SW480 (cell line): Measurements from ENCODE around the gene SCYGR7.
"Not testable (repeated sequence)": the region's sequence is repeated elsewhere in the genome, so short reads cannot be mapped to it uniquely, and the experiment has no call there.

ENCODE experiments used
- DNase-seq: peaks from one replicate; pipeline ENCODE4 v3.0.0-alpha.2; 2016; ENCODE audit warnings: low spot score

Gene SCYGR7

GRCh38 chr2:227728035-227728434 is at the start of gene SCYGR7:
SCYGR7 (plus strand) TSS chr2:227728335; CDS start chr2:227728335, 0 bp downstream.
- DNase-seq = no peak

DNA sequence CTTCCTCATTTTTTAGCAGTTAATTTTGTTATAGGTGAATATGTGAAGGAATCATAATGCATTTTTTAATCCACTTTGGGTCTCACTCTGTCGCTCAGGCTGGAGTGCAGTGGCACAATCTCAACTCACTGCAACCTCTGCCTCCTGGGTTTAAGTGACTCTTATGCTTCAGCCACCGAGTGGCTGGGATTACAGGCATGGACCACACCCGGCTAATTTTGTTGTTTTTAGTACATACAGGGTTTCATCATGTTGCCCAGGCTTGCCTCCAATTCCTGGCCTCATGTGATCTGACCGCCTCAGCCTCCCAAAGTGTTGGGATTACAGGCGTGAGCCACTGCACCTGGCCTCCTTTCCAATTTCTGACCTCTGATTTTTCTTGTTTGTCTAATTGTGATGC is 43.9 kb upstream of the SCYGR7 start:
- DNase-seq = no peak

GRCh38 chr2:227687189-227687588 is 40.9 kb upstream of the SCYGR7 start:
- DNase-seq = no peak

GRCh38 chr2:227696990-227697679 is 31.0 kb upstream of the SCYGR7 start:
- DNase-seq = no peak

GRCh38 chr2:227701556-227701955 is 26.6 kb upstream of the SCYGR7 start:
- no peak for DNase-seq

- DNase-seq = no peak
Observed at GRCh38 chr2:227703280-227703732, 24.8 kb upstream of the SCYGR7 start.

GRCh38 chr2:227703961-227704360 is 24.2 kb upstream of the SCYGR7 start:
- no peak for DNase-seq

- DNase-seq = no peak
Observed at GRCh38 chr2:227706859-227707258, 21.3 kb upstream of the SCYGR7 start.

GRCh38 chr2:227707390-227707789 is 20.7 kb upstream of the SCYGR7 start:
- no peak for DNase-seq

- no peak for DNase-seq
Observed at GRCh38 chr2:227710986-227711385, 17.1 kb upstream of the SCYGR7 start.

- no peak for DNase-seq
Observed at GRCh38 chr2:227713291-227713690, 14.8 kb upstream of the SCYGR7 start.

DNA sequence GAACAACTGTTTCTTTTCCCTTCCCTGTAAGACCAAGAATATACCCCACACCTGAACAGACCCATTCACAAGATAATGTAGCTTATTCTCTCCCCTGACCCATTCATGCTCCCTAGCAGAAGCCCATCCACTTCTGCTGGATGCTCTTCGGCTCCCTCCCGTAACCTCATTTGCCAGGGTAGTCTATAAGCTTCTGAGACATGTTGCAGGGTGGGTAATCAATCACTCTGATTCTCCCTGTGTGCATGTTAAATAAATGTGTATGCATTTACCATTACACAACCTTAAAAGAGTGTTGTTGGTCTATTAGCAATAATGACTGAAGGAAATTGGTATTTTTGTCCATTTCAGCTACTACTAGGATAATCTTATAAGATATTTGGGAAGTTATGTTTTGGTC is 11.6 kb upstream of the SCYGR7 start:
- no peak for DNase-seq

DNA sequence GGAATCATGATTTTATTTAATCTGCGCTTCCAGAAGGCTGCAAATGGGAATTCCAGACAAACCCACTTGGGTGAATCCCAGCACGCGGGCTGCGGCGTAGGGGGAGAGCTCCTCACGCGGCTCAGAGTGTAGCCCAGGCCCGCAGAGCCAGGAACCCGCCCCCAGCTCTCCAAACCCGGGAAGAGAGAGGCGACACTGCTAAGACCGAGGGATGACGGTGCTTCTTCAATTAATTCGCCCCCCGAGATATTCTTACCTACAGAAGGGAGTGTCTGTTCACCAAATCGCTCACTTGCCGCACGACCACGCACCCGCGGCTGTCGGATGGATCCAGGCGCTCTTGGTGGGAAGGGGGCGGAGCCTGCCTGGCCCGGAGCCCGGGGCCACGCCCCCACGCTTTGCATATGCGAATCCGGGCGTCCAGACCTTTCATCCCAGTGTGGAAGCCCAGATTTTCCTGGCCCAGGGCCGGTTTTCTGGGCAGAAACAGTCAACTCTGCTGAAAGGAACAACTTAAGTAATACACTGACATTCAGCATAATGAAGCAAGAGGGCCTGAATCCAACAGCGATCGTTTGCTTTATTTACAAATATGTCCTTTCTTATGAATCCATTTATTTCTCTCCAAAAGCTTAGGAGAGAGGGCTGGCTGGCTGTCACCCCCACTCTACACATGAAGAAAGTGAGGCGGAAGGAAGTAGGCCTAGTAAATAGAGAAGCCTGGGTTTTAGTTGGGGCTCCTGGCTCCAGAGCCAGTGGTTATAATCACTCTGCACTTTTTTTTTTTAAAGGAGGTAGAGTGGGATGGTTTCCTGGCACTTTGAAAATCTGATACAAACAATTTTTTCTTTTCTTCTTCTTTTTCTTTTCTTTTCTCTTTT is 10.2 kb upstream of the SCYGR7 start, which contains the start of gene SLC19A3:
Gene SLC19A3 (minus strand): TSS at position 342 of the 881 bp plus-strand sequence. CDS start 15,710 bp downstream, outside the sequence.
- peak; percentile 26 for DNase-seq

DNA sequence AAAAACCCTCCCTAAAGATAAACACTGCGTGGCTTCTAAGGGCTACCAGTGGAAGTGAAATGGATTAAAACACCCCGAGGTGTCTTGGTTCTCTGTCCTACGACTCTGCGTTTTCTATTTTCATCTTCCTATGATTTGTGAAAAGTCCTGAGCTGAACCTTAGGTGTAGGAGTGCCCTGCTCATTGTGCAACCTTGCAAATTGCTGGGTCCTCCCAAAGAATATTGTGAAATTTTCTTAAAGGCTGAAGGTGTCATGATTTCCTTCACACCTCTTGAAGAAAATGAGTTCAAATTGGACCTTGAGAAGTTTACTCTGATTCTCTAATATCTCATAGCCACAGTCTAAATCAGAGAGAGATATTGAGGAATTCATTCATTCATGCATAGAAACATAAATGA is 8.5 kb upstream of the SCYGR7 start:
- no peak for DNase-seq

DNA sequence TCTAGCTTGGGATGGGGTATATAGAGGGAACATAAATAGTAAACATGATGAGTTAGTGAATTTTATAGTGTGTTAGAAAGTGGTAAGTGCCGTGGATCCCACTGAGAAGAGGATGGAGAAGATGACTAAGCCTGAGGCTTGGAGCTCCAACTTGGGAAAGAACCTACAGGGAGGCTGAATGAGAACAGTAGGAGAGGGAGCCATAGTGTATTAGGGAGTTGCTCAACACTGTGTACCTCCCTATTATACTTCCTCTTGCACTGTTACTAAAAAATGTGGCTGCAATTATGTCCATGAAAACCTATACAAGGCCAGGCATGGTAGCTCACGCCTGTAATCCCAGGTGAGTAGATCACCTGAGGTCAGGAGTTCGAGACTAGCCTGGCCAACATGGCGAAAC is 7.5 kb upstream of the SCYGR7 start:
- DNase-seq = no peak

GRCh38 chr2:227722821-227723220 is 5.3 kb upstream of the SCYGR7 start:
- DNase-seq = not testable (repeated sequence)

DNA sequence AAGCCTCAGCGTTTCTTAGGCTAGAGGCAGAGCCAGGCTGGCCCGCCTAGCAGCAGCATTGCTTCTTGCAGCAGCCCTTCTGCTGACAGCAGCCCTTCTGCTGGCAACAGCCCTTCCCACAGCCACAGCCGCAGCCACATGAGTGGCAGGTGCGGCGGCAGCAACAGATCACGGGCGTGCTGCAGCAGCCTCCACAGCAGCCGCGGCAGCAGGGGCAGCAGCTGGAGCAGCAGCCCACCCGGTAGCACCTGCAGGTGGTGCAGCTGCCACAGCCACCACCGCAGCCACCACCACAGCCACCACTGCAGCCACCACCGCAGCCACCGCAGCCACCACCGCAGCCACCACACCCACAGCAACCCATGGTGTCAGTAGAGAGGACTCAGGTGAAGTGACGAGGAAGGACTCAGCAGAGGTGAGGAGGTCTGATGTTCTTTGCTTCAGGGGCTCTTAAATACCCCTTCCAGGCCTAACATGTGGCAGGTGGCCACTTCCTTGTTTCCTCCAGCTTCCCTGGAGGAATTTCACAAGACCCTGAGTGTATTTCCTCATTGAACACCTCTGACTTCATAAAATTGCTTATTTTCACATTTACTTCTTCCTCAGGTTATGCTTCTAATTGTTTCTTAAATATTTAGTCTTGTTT is 3.6 kb upstream of the SCYGR7 start, which contains the start of gene SCYGR6:
Gene SCYGR6 (minus strand): TSS at position 364 of the 646 bp plus-strand sequence. CDS start 0 bp downstream, at position 364.
- no peak for DNase-seq

DNA sequence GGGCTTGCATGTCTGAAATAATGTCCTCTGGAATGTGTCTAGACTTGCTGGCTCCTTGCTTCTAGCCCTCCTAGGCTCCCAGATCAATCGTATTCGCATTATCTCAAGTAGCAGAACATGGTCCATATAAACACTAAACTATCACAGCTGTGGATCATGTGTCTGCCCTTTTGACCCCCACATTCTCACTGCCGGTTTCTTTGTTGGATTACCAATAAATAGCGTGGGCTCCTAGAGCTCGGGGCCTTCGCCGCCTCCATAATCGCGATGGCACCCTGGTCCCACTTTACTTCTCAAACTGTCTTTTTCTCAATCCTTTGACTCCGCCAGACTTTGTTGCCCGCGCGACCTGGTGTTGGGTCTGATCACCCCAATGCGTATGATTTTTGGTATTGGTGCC is 11.2 kb downstream of the SCYGR7 start:
- DNase-seq = no peak

DNA sequence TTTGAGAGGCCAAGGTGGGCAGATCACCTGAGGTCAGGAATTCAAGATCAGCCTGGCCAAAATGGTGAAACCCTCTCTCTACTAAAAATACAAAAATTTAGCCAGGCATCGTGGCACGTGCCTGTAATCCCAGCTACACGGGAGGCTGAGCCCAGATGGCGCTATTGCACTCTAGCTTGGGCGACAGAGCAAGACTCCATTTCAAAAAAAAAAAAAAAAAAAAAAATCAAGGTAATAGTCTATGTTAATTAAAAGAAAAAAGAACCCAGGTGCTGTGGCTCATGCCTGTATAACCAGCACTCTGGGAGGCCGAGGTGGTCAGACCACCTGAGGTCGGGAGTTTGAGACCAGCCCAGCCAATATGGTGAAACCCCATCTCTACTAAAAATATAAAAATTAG is 12.6 kb downstream of the SCYGR7 start:
- not testable (repeated sequence) for DNase-seq

DNA sequence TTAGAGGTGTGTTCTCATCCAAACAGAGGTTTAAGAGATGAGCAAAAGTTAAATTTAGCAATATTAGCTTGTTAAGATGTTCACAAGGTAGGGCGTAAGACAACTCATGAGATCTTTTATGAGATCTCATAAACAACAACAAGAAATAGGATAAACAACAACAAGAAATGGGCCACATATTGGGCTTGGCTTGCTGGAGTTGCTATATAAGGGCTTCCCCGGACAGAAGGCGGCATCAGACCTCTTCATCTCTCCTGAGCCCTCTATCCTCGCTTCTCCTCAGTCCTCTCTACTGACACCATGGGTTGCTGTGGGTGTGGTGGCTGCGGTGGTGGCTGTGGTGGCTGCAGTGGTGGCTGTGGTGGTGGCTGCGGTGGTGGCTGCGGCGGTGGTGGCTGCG is 17.5 kb downstream of the SCYGR7 start, which contains the start of gene SCYGR8:
Gene SCYGR8 (plus strand): TSS at position 301 of the 400 bp plus-strand sequence. CDS start 0 bp downstream, at position 301.
- DNase-seq = no peak

- DNase-seq = no peak
Observed at GRCh38 chr2:227748079-227748478, 19.9 kb downstream of the SCYGR7 start.

GRCh38 chr2:227756261-227756660 is 28.1 kb downstream of the SCYGR7 start:
- not testable (repeated sequence) for DNase-seq
